Measurements from ENCODE around the gene CFAP92.
"Not testable (repeated sequence)": the region's sequence is repeated elsewhere in the genome, so short reads cannot be mapped to it uniquely, and the experiment has no call there.

The CFAP92 gene

DNA sequence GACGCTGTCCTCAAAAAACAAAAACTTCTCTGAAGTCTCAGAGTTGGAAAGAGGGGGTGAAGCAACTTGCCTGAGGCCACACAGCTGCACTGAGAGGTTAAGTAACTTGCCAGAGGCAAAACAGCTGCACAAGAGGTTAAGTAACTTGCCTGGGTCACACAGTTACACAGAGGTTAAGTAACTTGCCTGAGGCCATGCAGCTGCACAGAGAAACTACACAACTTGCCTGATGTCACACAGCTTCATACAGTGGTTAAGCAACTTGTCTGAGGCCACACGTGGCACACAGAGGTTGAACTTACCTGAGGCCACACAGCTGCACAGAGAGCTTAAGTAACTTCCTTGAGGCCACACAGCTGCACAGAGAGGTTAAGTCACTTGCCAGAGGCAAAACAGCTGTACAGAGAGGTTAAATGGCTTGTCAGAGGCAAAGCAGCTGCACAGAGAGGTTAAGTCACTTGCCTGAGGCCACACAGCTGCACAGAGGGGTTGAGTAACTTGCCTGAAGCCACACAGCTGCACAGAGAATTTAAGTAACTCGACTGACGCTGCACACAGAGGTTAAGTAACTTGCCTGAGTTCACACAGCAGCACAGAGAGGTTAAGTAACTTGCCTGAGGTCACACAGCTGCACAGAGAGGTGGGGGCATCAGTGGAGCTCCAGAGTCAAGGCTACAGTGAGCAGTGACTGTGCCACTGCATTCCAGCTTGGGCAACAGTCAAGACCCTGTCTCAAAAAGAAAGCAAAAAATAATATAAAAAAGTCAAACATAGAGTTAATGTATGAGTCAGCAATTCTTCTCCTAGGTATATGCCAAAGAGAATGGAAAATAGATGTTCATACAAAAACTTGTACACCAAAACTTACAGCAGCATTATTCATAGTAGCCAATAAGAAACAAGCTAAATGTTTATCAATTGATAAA, 126.4 kb downstream of the CFAP92 start:
- Histone ChIP-seq H3K27me3 (replicated peaks; ENCODE audit: insufficient read depth, low read length) (no peaks in the 10 kb centered on the region), H3K4me2 (ENCODE audit: low read depth, low read length) (no peak overlapping the region), H3K79me2 (ENCODE audit: low read length) (no peaks in the 10 kb centered on the region), H3K9me3 (replicated peaks; ENCODE audit: insufficient read depth, low read length) (no peaks in the 10 kb centered on the region), H3K9me2 (replicated peaks; ENCODE audit: insufficient read depth, low read length) (no peaks in the 10 kb centered on the region), H3K27ac (ENCODE audit: low read length) (no peak overlapping the region), H3K4me1 (ENCODE audit: low read length) (no peaks in the 10 kb centered on the region), H3K36me3 (replicated peaks; ENCODE audit: insufficient read depth, low read length) (no peaks in the 10 kb centered on the region), H3F3A (ENCODE audit: insufficient read depth, low read length) (no peaks in the 10 kb centered on the region), H3K9ac (ENCODE audit: low read length) (no peak overlapping the region), H4K20me1 (ENCODE audit: insufficient read depth, low read length) (no peaks in the 10 kb centered on the region), H2AFZ (ENCODE audit: low read length) (no peak overlapping the region), H3K4me3 (ENCODE audit: low read length) (no peak overlapping the region)
- DNase-seq: peak; percentile 45
- TF ChIP-seq, protein P1, sequence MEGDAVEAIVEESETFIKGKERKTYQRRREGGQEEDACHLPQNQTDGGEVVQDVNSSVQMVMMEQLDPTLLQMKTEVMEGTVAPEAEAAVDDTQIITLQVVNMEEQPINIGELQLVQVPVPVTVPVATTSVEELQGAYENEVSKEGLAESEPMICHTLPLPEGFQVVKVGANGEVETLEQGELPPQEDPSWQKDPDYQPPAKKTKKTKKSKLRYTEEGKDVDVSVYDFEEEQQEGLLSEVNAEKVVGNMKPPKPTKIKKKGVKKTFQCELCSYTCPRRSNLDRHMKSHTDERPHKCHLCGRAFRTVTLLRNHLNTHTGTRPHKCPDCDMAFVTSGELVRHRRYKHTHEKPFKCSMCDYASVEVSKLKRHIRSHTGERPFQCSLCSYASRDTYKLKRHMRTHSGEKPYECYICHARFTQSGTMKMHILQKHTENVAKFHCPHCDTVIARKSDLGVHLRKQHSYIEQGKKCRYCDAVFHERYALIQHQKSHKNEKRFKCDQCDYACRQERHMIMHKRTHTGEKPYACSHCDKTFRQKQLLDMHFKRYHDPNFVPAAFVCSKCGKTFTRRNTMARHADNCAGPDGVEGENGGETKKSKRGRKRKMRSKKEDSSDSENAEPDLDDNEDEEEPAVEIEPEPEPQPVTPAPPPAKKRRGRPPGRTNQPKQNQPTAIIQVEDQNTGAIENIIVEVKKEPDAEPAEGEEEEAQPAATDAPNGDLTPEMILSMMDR (IDR thresholded peaks at IDR 0.05; ENCODE audit: low read length): no peak
- no peak for TF ChIP-seq EZH2 (optimal IDR thresholded peaks at IDR 0.05; ENCODE audit: low read depth, low read length)
- TF ChIP-seq EZH2phosphoT487 (IDR thresholded peaks at IDR 0.05; ENCODE audit: low read length): no peak

DNA sequence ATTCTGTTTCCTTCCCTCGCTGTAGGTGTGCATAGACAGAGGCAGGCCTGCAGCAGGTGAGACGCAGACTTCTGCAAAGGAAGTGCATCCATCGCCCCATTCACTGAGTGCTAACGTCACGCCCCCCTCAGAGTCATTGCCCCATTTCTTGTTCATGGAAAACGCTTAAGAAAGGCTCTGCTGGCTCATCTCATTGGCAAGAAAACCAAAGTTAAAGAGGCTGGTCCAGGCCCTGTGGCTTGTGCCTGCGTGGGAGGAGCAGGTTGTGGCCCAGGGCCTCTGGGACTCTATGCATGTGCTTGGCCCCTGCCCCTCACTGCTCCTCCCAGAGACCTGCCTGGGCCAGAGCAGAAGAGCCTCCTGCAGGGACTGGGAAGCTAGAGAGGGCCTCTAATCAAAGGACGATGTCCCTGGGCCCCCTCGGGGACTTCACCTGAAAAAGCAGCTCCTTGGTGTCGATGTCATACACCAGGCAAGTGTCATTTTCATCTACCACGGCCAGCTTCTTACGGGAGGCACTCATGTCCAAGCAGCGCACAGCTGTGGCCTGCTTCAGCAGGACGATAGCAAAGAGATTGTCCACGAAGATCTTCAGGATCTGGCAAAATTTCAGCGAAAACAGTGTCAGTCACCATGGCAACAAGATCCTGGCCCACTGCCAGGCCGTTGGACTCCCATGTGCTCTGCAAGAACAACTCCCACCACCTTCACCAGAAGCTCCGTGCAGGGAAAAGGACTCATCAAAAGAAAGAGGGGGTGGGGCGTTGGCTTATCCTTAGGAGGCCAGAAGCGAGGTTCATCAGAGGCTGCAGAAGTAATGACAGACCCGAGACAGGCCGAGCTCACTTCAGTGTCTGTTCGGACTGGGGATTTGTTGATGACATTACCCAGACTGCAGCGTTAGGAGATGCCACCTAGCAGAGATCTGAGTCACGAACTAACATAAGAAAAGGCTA, 128.7 kb downstream of the CFAP92 start:
- not testable (repeated sequence) for H3K4me3 ChIP-seq (ENCODE audit: low read length); H3K27ac ChIP-seq (ENCODE audit: low read length); H3K9ac ChIP-seq (ENCODE audit: low read length); H3K27me3 ChIP-seq (replicated peaks; ENCODE audit: insufficient read depth, low read length); DNase-seq; H3K9me3 ChIP-seq (replicated peaks; ENCODE audit: insufficient read depth, low read length); H3K4me1 ChIP-seq (ENCODE audit: low read length); H3F3A ChIP-seq (ENCODE audit: insufficient read depth, low read length); H3K4me2 ChIP-seq (ENCODE audit: low read depth, low read length); H3K79me2 ChIP-seq (ENCODE audit: low read length); H4K20me1 ChIP-seq (ENCODE audit: insufficient read depth, low read length); H3K9me2 ChIP-seq (replicated peaks; ENCODE audit: insufficient read depth, low read length); H3K36me3 ChIP-seq (replicated peaks; ENCODE audit: insufficient read depth, low read length); H2AFZ ChIP-seq (ENCODE audit: low read length)

DNA sequence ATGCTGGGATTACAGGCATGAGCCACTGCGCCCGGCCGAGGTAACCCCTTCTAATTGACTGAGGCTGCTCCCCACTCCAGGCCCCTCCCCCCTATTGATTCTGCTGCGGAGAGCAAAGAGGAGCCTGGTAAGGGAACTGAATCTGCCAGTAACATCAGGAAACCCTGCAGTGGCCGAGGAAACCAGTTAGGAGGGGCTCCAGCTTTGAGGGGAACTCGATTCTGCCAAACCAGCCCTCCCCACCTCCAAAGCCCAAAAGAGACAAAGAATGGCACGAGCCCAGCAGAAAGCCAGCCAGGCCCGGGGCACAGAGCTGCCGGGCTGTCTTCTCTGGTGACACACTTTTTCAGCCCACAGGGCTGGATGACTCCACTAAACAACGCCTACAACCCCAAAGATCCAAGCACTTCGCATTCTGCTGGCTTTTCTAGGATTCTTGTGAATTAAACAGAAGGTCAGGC, 129.5 kb downstream of the CFAP92 start:
- H3K36me3 ChIP-seq (replicated peaks; ENCODE audit: insufficient read depth, low read length): no peaks in the 10 kb centered on the region
- H3K4me2 ChIP-seq (ENCODE audit: low read depth, low read length): no peak overlapping the region
- H3K9me2 ChIP-seq (replicated peaks; ENCODE audit: insufficient read depth, low read length): no peaks in the 10 kb centered on the region
- H4K20me1 ChIP-seq (ENCODE audit: insufficient read depth, low read length): no peaks in the 10 kb centered on the region
- H3K27ac ChIP-seq (ENCODE audit: low read length): no peak overlapping the region
- DNase-seq: no peak
- no peaks in the 10 kb centered on the region for H3K79me2 ChIP-seq (ENCODE audit: low read length)
- TF ChIP-seq, protein P1 (IDR thresholded peaks at IDR 0.05; ENCODE audit: low read length): no peak
- TF ChIP-seq EZH2 (optimal IDR thresholded peaks at IDR 0.05; ENCODE audit: low read depth, low read length) (no peak), EZH2phosphoT487 (IDR thresholded peaks at IDR 0.05; ENCODE audit: low read length) (no peak)
- no peak overlapping the region for H2AFZ ChIP-seq (ENCODE audit: low read length)
- H3K4me3 ChIP-seq (ENCODE audit: low read length): no peak overlapping the region
- H3F3A ChIP-seq (ENCODE audit: insufficient read depth, low read length): no peaks in the 10 kb centered on the region
- H3K27me3 ChIP-seq (replicated peaks; ENCODE audit: insufficient read depth, low read length): no peaks in the 10 kb centered on the region
- H3K4me1 ChIP-seq (ENCODE audit: low read length): no peaks in the 10 kb centered on the region
- no peak overlapping the region for H3K9ac ChIP-seq (ENCODE audit: low read length)
- no peaks in the 10 kb centered on the region for H3K9me3 ChIP-seq (replicated peaks; ENCODE audit: insufficient read depth, low read length)

All from MM.1S (cell line).